KMS-11 (cell line): ENCODE results near the gene TRMT2B.

Experiments used
- H2AFZ ChIP-seq: fragments of 200-600 bp; sonication (generic); 2 replicates; pipeline ENCODE4 v1.6.1; 2016; ENCODE audit warnings: antibody characterized with exemption, mixed run types, low read depth
- H3K27ac ChIP-seq: fragments of 200-600 bp; sonication (generic); 2 replicates; pipeline ENCODE4 v1.6.1; 2016; ENCODE audit warnings: mild to moderate bottlenecking, mixed run types
- H3K27me3 ChIP-seq: fragments of 200-600 bp; sonication (generic); 2 replicates; pipeline ENCODE4 v1.6.1; 2017; ENCODE audit warnings: mild to moderate bottlenecking, low read depth, mixed run types, moderate library complexity; ENCODE audit not compliant: insufficient read depth
- H3K36me3 ChIP-seq: fragments of 200-600 bp; sonication (generic); 2 replicates; pipeline ENCODE4 v1.6.1; 2017; ENCODE audit warnings: mild to moderate bottlenecking, mixed run types; ENCODE audit not compliant: insufficient read depth
- H3K4me1 ChIP-seq: fragments of 200-600 bp; sonication (generic); 2 replicates; pipeline ENCODE4 v1.6.1; 2016; ENCODE audit warnings: mild to moderate bottlenecking, low read depth, mixed run types; ENCODE audit not compliant: poor library complexity, severe bottlenecking
- H3K4me2 ChIP-seq: fragments of 200-600 bp; sonication (generic); 2 replicates; pipeline ENCODE4 v1.7.0; 2016; ENCODE audit warnings: mild to moderate bottlenecking, mixed run types
- H3K4me3 ChIP-seq: fragments of 200-600 bp; sonication (generic); IDR thresholded peaks from 2 replicates; pipeline ENCODE4 v1.6.1; 2017; ENCODE audit warnings: low read depth, low read length, mixed read lengths; ENCODE audit not compliant: insufficient read depth
- H3K79me2 ChIP-seq: fragments of 200-600 bp; sonication (generic); 2 replicates; pipeline ENCODE4 v1.6.1; 2016; ENCODE audit warnings: low read depth, mixed run types; ENCODE audit not compliant: insufficient read depth
- H3K9ac ChIP-seq: fragments of 200-600 bp; sonication (generic); 2 replicates; pipeline ENCODE4 v1.6.1; 2016; ENCODE audit warnings: mild to moderate bottlenecking, mixed run types
- H4K20me1 ChIP-seq: fragments of 200-600 bp; sonication (generic); 2 replicates; pipeline ENCODE4 v1.6.1; 2016; ENCODE audit warnings: mild to moderate bottlenecking, mixed run types; ENCODE audit not compliant: insufficient read depth
- TF ChIP-seq, protein P1 (sequence below): fragments of 200-600 bp; sonication (generic); conservative IDR thresholded peaks from 2 replicates; pipeline ENCODE4 v1.6.1; 2017; ENCODE audit warnings: low read depth, mild to moderate bottlenecking, antibody characterized with exemption, low read length, moderate library complexity, mixed read lengths

Gene TRMT2B

DNA sequence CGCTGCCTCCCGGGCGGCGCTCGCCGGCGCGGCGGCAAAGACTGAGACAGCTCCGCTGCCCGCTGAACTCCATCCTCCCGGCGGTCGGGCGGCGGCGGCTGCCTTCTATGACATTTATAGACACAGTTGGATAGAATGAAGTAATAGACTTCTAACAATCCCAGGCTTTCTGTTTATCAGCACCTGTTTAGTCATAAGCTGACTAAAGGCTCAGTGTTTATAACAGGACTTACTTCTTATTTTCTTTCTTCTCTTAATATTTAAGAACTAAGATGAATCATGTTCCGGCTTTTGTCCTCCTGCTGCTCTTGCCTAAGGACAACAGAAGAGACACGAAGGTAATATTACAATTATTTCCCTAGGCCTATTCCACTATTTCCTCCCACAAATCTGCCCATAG, 78.5 kb downstream of the TRMT2B start:
- Histone ChIP-seq H3K4me2 (no peak overlapping the region), H4K20me1 (no peaks in the 10 kb centered on the region), H3K79me2 (no peaks in the 10 kb centered on the region), H3K36me3 (no peaks in the 10 kb centered on the region), H3K27ac (no peak overlapping the region), H3K4me1 (no peaks in the 10 kb centered on the region), H2AFZ (no peak overlapping the region), H3K27me3 (no peaks in the 10 kb centered on the region), H3K4me3 (no peak overlapping the region), H3K9ac (no peak overlapping the region)
- TF ChIP-seq, protein P1, sequence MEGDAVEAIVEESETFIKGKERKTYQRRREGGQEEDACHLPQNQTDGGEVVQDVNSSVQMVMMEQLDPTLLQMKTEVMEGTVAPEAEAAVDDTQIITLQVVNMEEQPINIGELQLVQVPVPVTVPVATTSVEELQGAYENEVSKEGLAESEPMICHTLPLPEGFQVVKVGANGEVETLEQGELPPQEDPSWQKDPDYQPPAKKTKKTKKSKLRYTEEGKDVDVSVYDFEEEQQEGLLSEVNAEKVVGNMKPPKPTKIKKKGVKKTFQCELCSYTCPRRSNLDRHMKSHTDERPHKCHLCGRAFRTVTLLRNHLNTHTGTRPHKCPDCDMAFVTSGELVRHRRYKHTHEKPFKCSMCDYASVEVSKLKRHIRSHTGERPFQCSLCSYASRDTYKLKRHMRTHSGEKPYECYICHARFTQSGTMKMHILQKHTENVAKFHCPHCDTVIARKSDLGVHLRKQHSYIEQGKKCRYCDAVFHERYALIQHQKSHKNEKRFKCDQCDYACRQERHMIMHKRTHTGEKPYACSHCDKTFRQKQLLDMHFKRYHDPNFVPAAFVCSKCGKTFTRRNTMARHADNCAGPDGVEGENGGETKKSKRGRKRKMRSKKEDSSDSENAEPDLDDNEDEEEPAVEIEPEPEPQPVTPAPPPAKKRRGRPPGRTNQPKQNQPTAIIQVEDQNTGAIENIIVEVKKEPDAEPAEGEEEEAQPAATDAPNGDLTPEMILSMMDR = no peak

GRCh38 chrX:100969936-100970335, 82.0 kb downstream of the TRMT2B start:
- Histone ChIP-seq H4K20me1 (no peaks in the 10 kb centered on the region), H3K4me1 (no peaks in the 10 kb centered on the region), H3K4me2 (no peak overlapping the region), H3K79me2 (no peaks in the 10 kb centered on the region), H3K4me3 (no peak overlapping the region), H3K36me3 (no peaks in the 10 kb centered on the region), H3K9ac (no peak overlapping the region), H2AFZ (no peak overlapping the region), H3K27me3 (no peaks in the 10 kb centered on the region), H3K27ac (no peak overlapping the region)
- TF ChIP-seq, protein P1 = no peak

DNA sequence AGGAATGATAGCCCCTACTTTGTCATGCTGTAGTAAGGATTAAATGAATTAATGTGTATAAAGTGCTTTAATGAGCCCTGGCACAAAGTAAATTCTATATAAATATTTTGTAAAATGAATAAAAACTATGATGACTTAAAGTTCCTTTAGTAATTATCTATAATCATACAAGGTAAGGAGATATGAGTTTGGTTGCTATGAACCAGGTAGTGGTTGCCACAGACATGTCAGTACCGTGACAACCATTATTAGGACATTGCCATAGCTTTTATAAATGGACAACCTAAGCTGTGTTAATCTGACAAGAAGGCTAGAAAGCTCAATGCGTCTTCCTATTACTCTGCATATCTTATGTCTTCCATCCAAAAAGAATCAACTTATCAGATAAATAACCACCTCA, 82.5 kb downstream of the TRMT2B start, which contains the start of gene ARL13A:
Gene ARL13A (plus strand): TSS at position 301 of the 400 bp plus-strand sequence. CDS start 3,982 bp downstream, outside the sequence.
- Histone ChIP-seq H3K36me3 (no peaks in the 10 kb centered on the region), H3K79me2 (no peaks in the 10 kb centered on the region), H3K4me2 (no peak within 1 kb of the TSS), H2AFZ (no peak within 1 kb of the TSS), H4K20me1 (no peaks in the 10 kb centered on the region), H3K9ac (no peak within 1 kb of the TSS), H3K4me3 (no peak within 1 kb of the TSS), H3K4me1 (no peaks in the 10 kb centered on the region), H3K27ac (no peak within 1 kb of the TSS), H3K27me3 (no peaks in the 10 kb centered on the region)
- TF ChIP-seq, protein P1 = no peak

DNA sequence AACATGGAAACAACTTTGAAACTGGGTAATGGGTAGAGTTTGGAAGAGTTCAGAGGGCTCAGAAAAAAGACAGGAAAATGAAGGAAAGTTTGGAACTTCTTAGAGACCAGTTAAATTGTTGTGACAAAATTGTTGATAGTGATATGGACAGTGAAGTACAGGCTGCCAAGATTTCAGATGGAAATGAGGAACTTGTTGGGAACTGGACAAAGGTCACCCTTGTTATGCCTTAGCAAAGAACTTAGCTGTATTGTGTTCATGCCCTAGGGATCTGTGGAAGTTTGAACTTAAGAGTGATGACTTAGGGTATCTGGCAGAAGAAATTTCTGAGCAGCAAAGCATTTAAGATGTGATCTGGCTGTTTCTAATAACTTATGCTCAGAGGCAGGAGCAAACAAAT, 87.5 kb downstream of the TRMT2B start:
- H3K79me2 ChIP-seq = no peaks in the 10 kb centered on the region
- H4K20me1 ChIP-seq = no peaks in the 10 kb centered on the region
- no peak overlapping the region for H2AFZ ChIP-seq
- H3K36me3 ChIP-seq = no peaks in the 10 kb centered on the region
- no peaks in the 10 kb centered on the region for H3K27me3 ChIP-seq
- H3K27ac ChIP-seq = no peak overlapping the region
- H3K4me3 ChIP-seq = no peak overlapping the region
- H3K9ac ChIP-seq = no peak overlapping the region
- TF ChIP-seq, protein P1 = no peak
- H3K4me2 ChIP-seq = no peak overlapping the region
- H3K4me1 ChIP-seq = no peaks in the 10 kb centered on the region
